HCT116 (cell line): ENCODE results near the gene TTC23L. TPM values are rescaled to one million over a fixed set of nuclear protein-coding genes. Genes with fewer than 3 reads are reported as not detected.

Experiments used
- ATAC-seq: fragments of 200-7000 bp; cut with Tn5 transposase; 2 replicates; pipeline ENCODE4 v1.9.1; 2020; ENCODE audit warnings: mild to moderate bottlenecking, moderate library complexity
- BruUV-seq: library from RNA; stranded (reverse); fragments of 400-500 nt; replicated peaks from 2 replicates; lab custom pipeline; 2021; lab: Mats Ljungman, UMichigan
- CTCF ChIA-PET: fragments of 300-600 bp; sonication (Branson Sonifier 250); formaldehyde crosslinking; loops from one replicate; lab custom pipeline; 2021; ENCODE audit warnings: antibody characterized with exemption; lab: Charles Lee
- POLR2A ChIA-PET: fragments of 300-600, 350-600 bp; sonication (Branson Sonifier 250); formaldehyde crosslinking; loops from one replicate; lab custom pipeline; 2021; ENCODE audit warnings: antibody characterized with exemption; lab: Charles Lee
- RAD21 ChIA-PET, 2 experiments: fragments of 300-600 bp; sonication (Branson Sonifier 250); formaldehyde crosslinking; loops; one replicate each; lab custom pipeline; 2023; ENCODE audit warnings: low total read pairs in 2 of 2; ENCODE audit not compliant: uncharacterized antibody in 2 of 2, unreplicated experiment in 2 of 2, low non-redundant PET in 1 of 2; lab: Charles Lee
- DNase-seq: peaks from one replicate; pipeline ENCODE4 v3.0.0-alpha.2; 2010; ENCODE audit warnings: low read depth, low spot score
- H2AFZ ChIP-seq: fragments of 200-600 bp; shearing (Covaris generic), sonication (generic); 2 replicates; pipeline ENCODE4 v1.6.1; 2017; ENCODE audit warnings: low read depth, mixed run types, mixed read lengths, antibody characterized with exemption, low read length; ENCODE audit not compliant: poor library complexity, severe bottlenecking
- H3K27ac ChIP-seq: 2 replicates; pipeline ENCODE4 v1.5.1; 2012; ENCODE audit warnings: low read depth, low read length
- H3K27me3 ChIP-seq: fragments of 200-600 bp; sonication (generic); 2 replicates; pipeline ENCODE4 v1.6.1; 2016; ENCODE audit warnings: mixed run types, low read length, mixed read lengths; ENCODE audit not compliant: insufficient read depth
- H3K36me3 ChIP-seq, 2 experiments: fragments of 200-500 bp in 1 of 2; fragments of 200-600 bp in 1 of 2; sonication (Bioruptor generic) in 1 of 2; sonication (generic) in 1 of 2; 2 replicates each; pipeline versions ENCODE4 v1.5.1 to v1.6.1; 2014 to 2016; ENCODE audit warnings: low read length in 2 of 2, inconsistent platforms in 1 of 2, mixed read lengths in 1 of 2, mixed run types in 1 of 2; ENCODE audit not compliant: insufficient read depth in 2 of 2, control insufficient read depth in 1 of 2
- H3K4me1 ChIP-seq, 2 experiments: fragments of 200-600 bp in 1 of 2; sonication (generic) in 1 of 2; 2 replicates each; pipeline versions ENCODE4 v1.5.1 to v1.6.1; 2012 to 2017; ENCODE audit warnings: low read length in 2 of 2, inconsistent platforms in 1 of 2, mild to moderate bottlenecking in 1 of 2, mixed read lengths in 1 of 2, mixed run types in 1 of 2, moderate library complexity in 1 of 2; ENCODE audit not compliant: insufficient read depth in 2 of 2, control insufficient read depth in 1 of 2
- H3K4me2 ChIP-seq: fragments of 200-600 bp; sonication (generic); 2 replicates; pipeline ENCODE4 v1.6.1; 2017; ENCODE audit warnings: mixed run types, low read length, mixed read lengths
- H3K4me3 ChIP-seq, 2 experiments: fragments of 200-600 bp in 1 of 2; sonication (generic) in 1 of 2; replicated peaks in 1 of 2; 2 replicates each; pipeline ENCODE4 v1.5.1; 2011 to 2016; ENCODE audit warnings: low read length in 2 of 2, control low read depth in 1 of 2, low read depth in 1 of 2, mild to moderate bottlenecking in 1 of 2, mixed read lengths in 1 of 2, mixed run types in 1 of 2
- H3K79me2 ChIP-seq: fragments of 200-600 bp; sonication (generic); 2 replicates; pipeline ENCODE4 v1.6.1; 2017; ENCODE audit warnings: mild to moderate bottlenecking, mixed run types, low read length, moderate library complexity, mixed read lengths; ENCODE audit not compliant: insufficient read depth
- H3K9ac ChIP-seq: fragments of 200-600 bp; sonication (generic); 2 replicates; pipeline ENCODE4 v1.6.1; 2016; ENCODE audit warnings: low read length, mixed read lengths
- H3K9me2 ChIP-seq: fragments of 200-600 bp; sonication (generic), shearing (Covaris generic); 2 replicates; pipeline ENCODE4 v1.6.1; 2017; ENCODE audit warnings: mixed run types, mild to moderate bottlenecking, moderate library complexity; ENCODE audit not compliant: insufficient read depth
- H3K9me3 ChIP-seq, 2 experiments: fragments of 200-500 bp in 1 of 2; fragments of 200-600 bp in 1 of 2; sonication (Bioruptor generic) in 1 of 2; sonication (generic) in 1 of 2; 2 replicates each; pipeline ENCODE4 v1.6.1; 2014 to 2017; ENCODE audit warnings: low read length in 2 of 2, mixed read lengths in 2 of 2, inconsistent platforms in 1 of 2, low read depth in 1 of 2, mild to moderate bottlenecking in 1 of 2, mixed run types in 1 of 2, moderate library complexity in 1 of 2; ENCODE audit not compliant: control insufficient read depth in 1 of 2, insufficient read depth in 1 of 2
- H4K20me1 ChIP-seq: fragments of 200-600 bp; sonication (generic), shearing (Covaris generic); 2 replicates; pipeline ENCODE4 v1.6.1; 2017; ENCODE audit warnings: mixed run types, mild to moderate bottlenecking, moderate library complexity; ENCODE audit not compliant: insufficient read depth
- CBX3 ChIP-seq: IDR thresholded peaks from 2 replicates; pipeline ENCODE4 v1.6.1; 2012; ENCODE audit warnings: low read depth
- CEBPB ChIP-seq: IDR thresholded peaks from 2 replicates; pipeline ENCODE4 v1.6.1; 2012; ENCODE audit warnings: low read depth
- EGR1 ChIP-seq: IDR thresholded peaks from 2 replicates; pipeline ENCODE4 v1.6.1; 2012; ENCODE audit warnings: low read depth
- EZH2 ChIP-seq: fragments of 200-600 bp; sonication (generic); IDR thresholded peaks from 2 replicates; pipeline ENCODE4 v1.6.1; 2017; ENCODE audit warnings: antibody characterized with exemption, mixed run types
- EZH2phosphoT487 ChIP-seq: fragments of 200-600 bp; IDR thresholded peaks from 2 replicates; pipeline ENCODE4 v1.6.1; 2018; ENCODE audit warnings: antibody characterized with exemption, borderline replicate concordance
- FOSL1 ChIP-seq: IDR thresholded peaks from 2 replicates; pipeline ENCODE4 v1.6.1; 2012; ENCODE audit warnings: low read depth
- MAX ChIP-seq: IDR thresholded peaks from 2 replicates; pipeline ENCODE4 v1.6.1; 2012
- POLR2A ChIP-seq: IDR thresholded peaks from 2 replicates; pipeline ENCODE4 v1.7.0; 2011; ENCODE audit warnings: borderline replicate concordance; ENCODE audit not compliant: insufficient read depth, insufficient read length; ENCODE audit errors: extremely low read depth
- POLR2AphosphoS5 ChIP-seq: IDR thresholded peaks from 2 replicates; pipeline ENCODE4 v1.6.1; 2011; ENCODE audit warnings: mild to moderate bottlenecking, low read depth, low read length, moderate library complexity
- RAD21 ChIP-seq: IDR thresholded peaks from 2 replicates; pipeline ENCODE4 v1.6.1; 2012; ENCODE audit warnings: low read depth, mild to moderate bottlenecking
- SIN3A ChIP-seq: IDR thresholded peaks from 2 replicates; pipeline ENCODE4 v1.6.1; 2012; ENCODE audit warnings: low read depth
- SP1 ChIP-seq: IDR thresholded peaks from 2 replicates; pipeline ENCODE4 v1.6.1; 2012; ENCODE audit warnings: low read depth
- TCF7L2 ChIP-seq: IDR thresholded peaks from 2 replicates; pipeline ENCODE4 v1.7.0; 2011; ENCODE audit warnings: borderline replicate concordance, inconsistent platforms; ENCODE audit not compliant: insufficient read depth, insufficient read length; ENCODE audit errors: extremely low read depth
- YY1 ChIP-seq: IDR thresholded peaks from 2 replicates; pipeline ENCODE4 v1.6.1; 2011; ENCODE audit warnings: low read length, low read depth, moderate library complexity, mild to moderate bottlenecking; ENCODE audit not compliant: insufficient replicate concordance; ENCODE audit errors: extremely low read depth
- intact Hi-C: fragments of 100-400 bp; cut with micrococcal nuclease; formaldehyde crosslinking; loops from 2 replicates; pipeline ENCODE4 v1.10.0; 2022
- total RNA-seq: library from RNA; stranded (reverse); gene quantifications from one replicate; pipeline ENCODE4 v1.2.1, GENCODE V29; 2021; ENCODE audit not compliant: unreplicated experiment
- TF ChIP-seq, protein P1 (sequence below): IDR thresholded peaks from 2 replicates; pipeline ENCODE4 v1.6.1; 2012; ENCODE audit warnings: low read depth
- TF ChIP-seq, protein P2 (sequence below): IDR thresholded peaks from 2 replicates; pipeline ENCODE4 v1.6.1; 2012
- TF ChIP-seq, protein P3 (sequence below): IDR thresholded peaks from 2 replicates; pipeline ENCODE4 v1.6.1; 2011; ENCODE audit warnings: mild to moderate bottlenecking, low read length, moderate library complexity; ENCODE audit not compliant: insufficient replicate concordance; ENCODE audit errors: extremely low read depth
- TF ChIP-seq, protein P4 (sequence below), 3 experiments: fragments of 200-600 bp in 1 of 3; sonication (generic) in 1 of 3; IDR thresholded peaks in 2 of 3; conservative IDR thresholded peaks in 1 of 3; 2 replicates each; pipeline ENCODE4 v1.5.1; 2012 to 2017; ENCODE audit warnings: low read depth in 2 of 3, low read length in 2 of 3, antibody characterized with exemption in 1 of 3, borderline replicate concordance in 1 of 3, control low read depth in 1 of 3, mild to moderate bottlenecking in 1 of 3, mixed read lengths in 1 of 3, mixed run types in 1 of 3, moderate library complexity in 1 of 3; ENCODE audit not compliant: insufficient read depth in 1 of 3

TTC23L gene
- total RNA-seq, 1 experiment from 2014 or later: 1.0 TPM

DNA sequence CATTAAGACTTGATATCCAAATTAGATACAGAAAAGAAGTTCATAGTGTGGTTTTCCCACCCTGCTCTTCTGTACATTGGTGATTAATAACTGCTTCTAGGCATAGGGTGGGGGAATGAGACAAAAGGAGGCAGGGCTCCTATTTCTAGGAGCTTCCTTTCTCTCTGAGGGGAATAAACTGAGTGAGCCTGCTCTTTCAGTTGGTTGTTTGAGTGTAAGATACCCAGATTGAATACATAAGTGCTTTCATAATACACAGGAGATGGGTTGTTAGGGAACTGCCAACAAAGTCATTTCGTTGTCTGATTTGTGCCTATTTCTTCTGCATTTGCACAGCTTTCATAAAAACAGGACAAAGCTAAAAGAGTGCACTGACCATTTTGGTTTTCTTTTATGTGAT, 48.9 kb upstream of the TTC23L start (continued):
- TF ChIP-seq, protein P1, sequence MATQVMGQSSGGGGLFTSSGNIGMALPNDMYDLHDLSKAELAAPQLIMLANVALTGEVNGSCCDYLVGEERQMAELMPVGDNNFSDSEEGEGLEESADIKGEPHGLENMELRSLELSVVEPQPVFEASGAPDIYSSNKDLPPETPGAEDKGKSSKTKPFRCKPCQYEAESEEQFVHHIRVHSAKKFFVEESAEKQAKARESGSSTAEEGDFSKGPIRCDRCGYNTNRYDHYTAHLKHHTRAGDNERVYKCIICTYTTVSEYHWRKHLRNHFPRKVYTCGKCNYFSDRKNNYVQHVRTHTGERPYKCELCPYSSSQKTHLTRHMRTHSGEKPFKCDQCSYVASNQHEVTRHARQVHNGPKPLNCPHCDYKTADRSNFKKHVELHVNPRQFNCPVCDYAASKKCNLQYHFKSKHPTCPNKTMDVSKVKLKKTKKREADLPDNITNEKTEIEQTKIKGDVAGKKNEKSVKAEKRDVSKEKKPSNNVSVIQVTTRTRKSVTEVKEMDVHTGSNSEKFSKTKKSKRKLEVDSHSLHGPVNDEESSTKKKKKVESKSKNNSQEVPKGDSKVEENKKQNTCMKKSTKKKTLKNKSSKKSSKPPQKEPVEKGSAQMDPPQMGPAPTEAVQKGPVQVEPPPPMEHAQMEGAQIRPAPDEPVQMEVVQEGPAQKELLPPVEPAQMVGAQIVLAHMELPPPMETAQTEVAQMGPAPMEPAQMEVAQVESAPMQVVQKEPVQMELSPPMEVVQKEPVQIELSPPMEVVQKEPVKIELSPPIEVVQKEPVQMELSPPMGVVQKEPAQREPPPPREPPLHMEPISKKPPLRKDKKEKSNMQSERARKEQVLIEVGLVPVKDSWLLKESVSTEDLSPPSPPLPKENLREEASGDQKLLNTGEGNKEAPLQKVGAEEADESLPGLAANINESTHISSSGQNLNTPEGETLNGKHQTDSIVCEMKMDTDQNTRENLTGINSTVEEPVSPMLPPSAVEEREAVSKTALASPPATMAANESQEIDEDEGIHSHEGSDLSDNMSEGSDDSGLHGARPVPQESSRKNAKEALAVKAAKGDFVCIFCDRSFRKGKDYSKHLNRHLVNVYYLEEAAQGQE: no peak
- TF ChIP-seq, protein P2, sequence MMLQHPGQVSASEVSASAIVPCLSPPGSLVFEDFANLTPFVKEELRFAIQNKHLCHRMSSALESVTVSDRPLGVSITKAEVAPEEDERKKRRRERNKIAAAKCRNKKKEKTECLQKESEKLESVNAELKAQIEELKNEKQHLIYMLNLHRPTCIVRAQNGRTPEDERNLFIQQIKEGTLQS: no peak

- no TSS peak for BruUV-seq
- Histone ChIP-seq H3K4me3 (no peak overlapping the region), H3K27me3 (no peaks in the 10 kb centered on the region), H3K4me2 (no peak overlapping the region), H4K20me1 (no peaks in the 10 kb centered on the region), H3K9ac (no peak overlapping the region), H3K27ac (no peak overlapping the region), H3K79me2 (no peaks in the 10 kb centered on the region), H3K9me2 (no peaks in the 10 kb centered on the region), H3K36me3 (no peaks in the 10 kb centered on the region; a peak in 1 of 4 replicates), H2AFZ (no peak overlapping the region), H3K9me3 (no peaks in the 10 kb centered on the region), H3K4me1 (no peaks in the 10 kb centered on the region)
- DNase-seq (no peak), ATAC-seq (no peak)
- POLR2A ChIA-PET: no interaction called here
- RAD21 ChIA-PET: no interaction called here
- intact Hi-C loops: no loop called here
- CTCF ChIA-PET: no interaction called here
- TF ChIP-seq RAD21 (no peak), EGR1 (no peak), YY1 (no peak), TCF7L2 (no peak), EZH2phosphoT487 (no peak), FOSL1 (no peak), EZH2 (no peak), SP1 (no peak), CEBPB (no peak), CBX3 (no peak), MAX (no peak), POLR2A (no peak), SIN3A (no peak), POLR2AphosphoS5 (no peak)
- TF ChIP-seq, protein P3, sequence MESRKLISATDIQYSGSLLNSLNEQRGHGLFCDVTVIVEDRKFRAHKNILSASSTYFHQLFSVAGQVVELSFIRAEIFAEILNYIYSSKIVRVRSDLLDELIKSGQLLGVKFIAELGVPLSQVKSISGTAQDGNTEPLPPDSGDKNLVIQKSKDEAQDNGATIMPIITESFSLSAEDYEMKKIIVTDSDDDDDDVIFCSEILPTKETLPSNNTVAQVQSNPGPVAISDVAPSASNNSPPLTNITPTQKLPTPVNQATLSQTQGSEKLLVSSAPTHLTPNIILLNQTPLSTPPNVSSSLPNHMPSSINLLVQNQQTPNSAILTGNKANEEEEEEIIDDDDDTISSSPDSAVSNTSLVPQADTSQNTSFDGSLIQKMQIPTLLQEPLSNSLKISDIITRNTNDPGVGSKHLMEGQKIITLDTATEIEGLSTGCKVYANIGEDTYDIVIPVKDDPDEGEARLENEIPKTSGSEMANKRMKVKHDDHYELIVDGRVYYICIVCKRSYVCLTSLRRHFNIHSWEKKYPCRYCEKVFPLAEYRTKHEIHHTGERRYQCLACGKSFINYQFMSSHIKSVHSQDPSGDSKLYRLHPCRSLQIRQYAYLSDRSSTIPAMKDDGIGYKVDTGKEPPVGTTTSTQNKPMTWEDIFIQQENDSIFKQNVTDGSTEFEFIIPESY: no peak
- TF ChIP-seq, protein P2: no peak
- TF ChIP-seq, protein P4, sequence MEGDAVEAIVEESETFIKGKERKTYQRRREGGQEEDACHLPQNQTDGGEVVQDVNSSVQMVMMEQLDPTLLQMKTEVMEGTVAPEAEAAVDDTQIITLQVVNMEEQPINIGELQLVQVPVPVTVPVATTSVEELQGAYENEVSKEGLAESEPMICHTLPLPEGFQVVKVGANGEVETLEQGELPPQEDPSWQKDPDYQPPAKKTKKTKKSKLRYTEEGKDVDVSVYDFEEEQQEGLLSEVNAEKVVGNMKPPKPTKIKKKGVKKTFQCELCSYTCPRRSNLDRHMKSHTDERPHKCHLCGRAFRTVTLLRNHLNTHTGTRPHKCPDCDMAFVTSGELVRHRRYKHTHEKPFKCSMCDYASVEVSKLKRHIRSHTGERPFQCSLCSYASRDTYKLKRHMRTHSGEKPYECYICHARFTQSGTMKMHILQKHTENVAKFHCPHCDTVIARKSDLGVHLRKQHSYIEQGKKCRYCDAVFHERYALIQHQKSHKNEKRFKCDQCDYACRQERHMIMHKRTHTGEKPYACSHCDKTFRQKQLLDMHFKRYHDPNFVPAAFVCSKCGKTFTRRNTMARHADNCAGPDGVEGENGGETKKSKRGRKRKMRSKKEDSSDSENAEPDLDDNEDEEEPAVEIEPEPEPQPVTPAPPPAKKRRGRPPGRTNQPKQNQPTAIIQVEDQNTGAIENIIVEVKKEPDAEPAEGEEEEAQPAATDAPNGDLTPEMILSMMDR (IDR thresholded peaks at IDR 0.05 in 2 of 3, conservative IDR thresholded peaks at IDR 0.05 in 1 of 3; ENCODE audit: borderline replicate concordance in 1 of 3, insufficient read depth in 1 of 3, low read depth in 2 of 3, low read length in 2 of 3): no peak
Observed at GRCh38 chr5:34791761-34792244, 47.2 kb upstream of the TTC23L start.
